A172 (cell line): ENCODE measurements around the gene KSR1. TPM values are rescaled to one million over a fixed set of nuclear protein-coding genes. Genes with fewer than 3 reads are reported as not detected.
"Not testable (repeated sequence)": the region's sequence is repeated elsewhere in the genome, so short reads cannot be mapped to it uniquely, and the experiment has no call there.

Experiments
- DNase-seq: peaks from one replicate; pipeline ENCODE4 v3.0.0-alpha.2; 2015; ENCODE audit warnings: low spot score
- total RNA-seq: library from RNA; depleted of rRNA; stranded (reverse); fragments of >200 nt; shearing (Covaris generic); gene quantifications from 2 replicates; pipeline ENCODE4 v1.2.3, GENCODE V29; 2014

The KSR1 gene
- total RNA-seq, 1 experiment from 2014 or later: 2.9 TPM

GRCh38 chr17:27426471-27426870, 29.8 kb upstream of the KSR1 start:
- not testable (repeated sequence) for DNase-seq

DNA sequence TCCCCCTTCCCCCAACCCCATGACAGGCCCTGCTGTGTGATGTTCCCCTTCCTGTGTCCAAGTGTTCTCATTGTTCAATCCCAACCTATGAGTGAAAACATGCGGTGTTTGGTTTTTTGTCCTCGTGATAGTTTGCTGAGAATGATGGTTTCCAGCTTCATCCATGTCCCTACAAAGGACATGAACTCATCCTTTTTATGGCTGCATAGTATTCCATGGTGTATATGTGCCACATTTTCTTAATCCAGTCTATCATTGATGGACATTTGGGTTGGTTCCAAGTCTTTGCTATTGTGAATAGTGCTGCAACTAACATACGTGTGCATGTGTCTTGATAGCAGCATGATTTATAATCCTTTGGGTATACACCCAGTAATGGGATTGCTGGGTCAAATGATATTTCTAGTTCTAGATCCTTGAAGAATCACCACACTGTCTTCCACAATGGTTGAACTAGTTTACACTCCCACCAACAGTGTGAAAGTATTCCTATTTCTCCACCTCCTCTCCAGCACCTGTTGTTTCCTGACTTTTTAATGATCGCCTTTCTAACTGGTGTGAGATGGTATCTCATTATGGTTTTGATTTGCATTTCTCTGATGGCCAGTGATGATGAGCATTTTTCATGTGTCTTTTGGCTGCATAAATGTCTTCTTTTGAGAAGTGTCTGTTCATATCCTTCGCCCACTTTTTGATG, 28.9 kb upstream of the KSR1 start:
- not testable (repeated sequence) for DNase-seq

GRCh38 chr17:27428781-27429505, 27.3 kb upstream of the KSR1 start:
- DNase-seq: no peak

- DNase-seq: no peak
These were observed 26.4 kb upstream of the KSR1 start for GRCh38 chr17:27429666-27430382.

GRCh38 chr17:27430383-27430840, 25.8 kb upstream of the KSR1 start:
- no peak for DNase-seq

DNA sequence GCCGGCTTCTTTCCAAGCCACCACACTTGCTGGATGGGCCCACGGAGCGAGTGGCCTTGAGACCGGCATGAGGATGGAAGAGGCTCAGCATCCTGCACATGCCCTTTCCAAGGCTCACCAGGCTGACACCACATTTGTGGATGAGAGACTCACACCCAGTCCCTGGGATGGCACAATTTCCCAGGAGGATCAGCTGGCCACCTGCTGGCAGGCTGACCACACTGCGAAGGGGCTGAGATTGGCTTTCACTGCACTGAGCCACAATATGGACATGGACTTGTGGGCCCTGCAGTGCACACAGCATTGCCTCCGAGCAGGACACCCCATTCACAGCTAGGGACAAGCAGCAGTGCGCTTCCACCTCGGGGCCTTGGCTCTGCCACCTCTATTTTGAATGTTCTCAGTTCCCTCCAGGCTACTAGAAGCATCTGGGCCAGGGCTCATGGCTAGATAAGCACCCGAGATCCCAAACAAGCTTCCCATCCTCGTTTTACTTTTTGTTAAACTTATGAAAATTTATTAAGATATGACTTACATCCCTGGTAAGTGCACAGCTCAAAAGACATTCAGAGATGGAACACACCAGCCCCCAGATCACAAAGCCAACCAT, 25.3 kb upstream of the KSR1 start:
- peak; percentile 49 for DNase-seq

DNA sequence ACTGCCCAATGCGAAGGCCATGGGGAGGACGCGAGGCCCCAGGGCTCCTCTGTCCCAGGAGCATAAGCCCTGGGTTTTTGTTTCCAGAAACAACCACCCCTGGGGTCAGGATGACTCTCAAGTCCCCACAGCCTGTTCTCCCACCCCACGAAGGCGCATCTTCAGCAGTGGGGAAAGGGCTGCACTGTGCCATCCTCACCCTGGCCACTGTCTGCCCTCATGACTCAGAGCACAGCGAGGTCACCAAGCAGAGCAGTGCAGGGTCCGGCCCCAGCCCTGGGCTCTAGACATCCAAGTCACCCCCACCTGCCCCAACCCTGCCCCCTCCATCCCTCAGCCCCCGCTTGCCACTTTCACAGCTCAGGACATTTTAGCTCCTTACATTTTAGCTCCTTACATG, 22.7 kb upstream of the KSR1 start:
- no peak for DNase-seq

DNA sequence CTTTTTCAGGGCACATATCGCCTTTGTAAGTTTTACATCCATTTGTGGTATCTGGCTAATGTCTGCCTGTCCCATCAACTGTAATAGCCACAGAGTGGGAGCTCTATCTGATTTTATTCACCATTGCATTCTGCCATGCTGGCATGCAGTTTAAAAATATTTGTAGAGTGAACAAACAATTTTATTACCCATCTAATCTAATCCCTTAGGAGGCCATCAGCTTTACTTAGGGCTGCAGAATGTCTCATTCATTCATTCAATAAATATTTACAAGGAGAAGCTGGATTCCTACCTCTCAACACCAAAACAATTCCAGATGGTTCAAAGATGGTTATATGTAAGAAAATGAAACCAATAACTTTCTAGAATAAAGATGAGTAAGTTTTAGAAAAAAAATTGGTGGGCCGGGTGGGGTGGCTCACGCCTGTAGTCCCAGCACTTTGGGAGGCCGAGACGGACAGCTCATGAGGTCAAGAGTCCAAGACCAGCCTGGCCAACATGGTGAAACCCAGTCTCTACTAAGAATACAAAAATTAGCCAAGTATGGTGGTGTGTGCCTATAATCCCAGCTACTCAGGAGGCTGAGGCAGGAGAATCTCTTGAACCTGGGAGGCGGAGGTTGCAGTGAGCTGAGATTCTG, 20.7 kb upstream of the KSR1 start:
- DNase-seq: not testable (repeated sequence)

- DNase-seq: no peak
These were observed 17.8 kb upstream of the KSR1 start for GRCh38 chr17:27438348-27438998.

GRCh38 chr17:27439342-27439741, 16.9 kb upstream of the KSR1 start:
- DNase-seq: no peak

DNA sequence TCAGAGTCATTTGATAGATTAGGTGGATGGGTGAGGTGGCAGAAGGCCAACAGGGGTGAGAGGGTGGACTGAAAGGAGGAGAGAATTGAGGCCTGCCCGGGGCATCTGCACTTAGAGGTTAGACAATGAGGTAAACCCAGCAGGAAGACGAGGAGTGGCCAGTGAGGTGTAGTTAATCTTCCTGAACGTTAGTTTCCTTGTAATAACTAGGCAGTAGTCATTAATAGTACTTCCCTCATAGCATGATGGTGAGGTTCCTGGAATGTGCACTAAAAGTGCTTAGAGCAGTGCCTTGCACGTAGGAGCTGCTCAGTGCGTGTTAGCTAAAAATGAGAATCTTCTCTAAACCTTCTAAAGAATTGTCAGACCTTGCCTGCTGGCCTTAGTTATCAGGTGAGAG, 13.5 kb upstream of the KSR1 start:
- no peak for DNase-seq

DNA sequence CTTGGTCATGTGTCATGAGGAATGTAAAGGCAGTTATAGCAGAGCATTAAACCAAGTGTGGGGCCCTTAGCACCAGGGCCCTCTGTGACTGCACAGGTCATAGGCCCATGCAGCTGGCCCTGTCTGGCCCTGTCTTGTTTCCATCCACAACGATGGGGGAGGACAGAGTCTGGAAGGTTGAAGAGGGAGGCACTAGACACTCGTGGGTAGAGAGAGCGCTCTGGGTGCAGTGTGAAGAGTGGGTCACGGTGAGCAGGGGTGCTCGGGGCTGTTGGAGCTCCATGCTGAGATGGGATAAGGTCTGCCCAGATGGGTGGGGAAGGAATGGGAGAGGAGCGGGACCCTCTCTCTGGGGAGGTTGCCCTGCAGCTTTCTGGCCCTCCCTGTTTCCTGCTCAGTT, 12.8 kb upstream of the KSR1 start:
- no peak for DNase-seq

DNA sequence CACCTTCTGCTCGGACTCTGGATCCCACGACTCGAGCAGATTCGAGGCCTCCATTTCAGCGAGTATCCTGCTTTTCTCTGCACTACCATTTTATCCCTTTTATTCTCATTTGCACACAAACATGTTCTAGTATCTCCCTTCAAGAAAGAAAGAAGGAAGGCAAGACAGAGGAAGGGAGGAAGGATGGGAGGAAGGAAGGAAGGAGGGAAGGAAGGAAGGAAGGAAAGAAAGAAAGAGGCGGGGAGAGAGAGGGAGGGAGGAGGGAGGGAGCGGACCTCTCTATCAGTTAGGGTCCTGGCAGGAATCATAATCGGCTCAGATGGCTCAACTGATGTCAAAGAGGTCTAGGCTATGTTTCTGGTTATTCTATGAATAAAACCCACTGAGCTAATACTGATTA, 10.3 kb upstream of the KSR1 start:
- DNase-seq: no peak

DNA sequence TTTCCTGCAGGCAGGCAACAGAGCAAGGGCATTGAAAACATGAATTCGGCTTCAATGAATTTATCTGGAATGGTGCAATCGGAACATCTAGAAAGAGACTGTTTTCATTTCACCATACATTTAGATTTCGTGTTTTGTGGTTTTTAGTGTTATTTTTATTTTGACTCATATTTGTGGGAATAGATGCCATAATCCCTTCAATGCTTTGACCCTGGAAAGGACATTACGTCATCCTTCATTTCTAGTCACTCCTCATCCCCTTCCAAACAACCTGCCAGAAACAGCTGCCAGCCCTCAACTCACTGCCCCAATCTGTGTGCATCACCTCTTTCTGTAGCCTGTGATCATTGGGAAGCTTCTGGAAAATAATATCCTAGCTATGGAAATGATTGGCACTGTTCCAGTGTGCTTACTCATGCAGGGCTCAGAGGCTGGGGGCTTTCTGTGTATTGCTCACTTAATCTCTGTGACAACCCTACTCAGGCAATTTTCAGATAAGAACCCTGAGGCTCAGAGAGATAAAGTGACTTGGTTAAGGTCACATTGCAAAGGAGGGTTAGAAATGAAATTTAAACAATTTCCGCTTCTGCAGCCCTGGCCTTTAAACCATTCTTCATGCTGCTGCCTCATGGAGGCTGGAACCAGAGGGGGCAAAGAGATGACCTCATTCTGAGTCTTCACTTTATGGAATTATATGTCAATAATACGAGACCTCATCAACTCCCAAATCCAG, 9.5 kb upstream of the KSR1 start:
- peak; percentile 85 for DNase-seq

DNA sequence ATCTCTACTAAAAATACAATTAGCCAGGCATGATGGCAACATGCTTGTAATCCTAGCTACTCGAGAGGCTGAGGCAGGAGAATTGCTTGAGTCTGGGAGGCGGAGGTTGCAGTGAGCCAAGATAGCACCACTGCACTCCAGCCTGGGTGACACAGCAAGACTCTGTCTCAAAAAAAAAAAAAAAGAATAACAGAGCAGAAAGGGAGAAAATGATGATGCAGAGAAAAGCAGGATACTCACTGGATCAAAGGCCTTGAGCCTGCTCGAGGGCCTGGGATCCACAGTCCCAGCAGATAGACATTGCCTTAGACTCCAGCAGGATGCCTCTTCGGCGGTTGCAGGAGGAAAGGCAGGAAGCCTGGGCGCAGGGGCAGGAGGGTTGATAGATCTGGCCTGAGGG, 7.7 kb upstream of the KSR1 start:
- not testable (repeated sequence) for DNase-seq

DNA sequence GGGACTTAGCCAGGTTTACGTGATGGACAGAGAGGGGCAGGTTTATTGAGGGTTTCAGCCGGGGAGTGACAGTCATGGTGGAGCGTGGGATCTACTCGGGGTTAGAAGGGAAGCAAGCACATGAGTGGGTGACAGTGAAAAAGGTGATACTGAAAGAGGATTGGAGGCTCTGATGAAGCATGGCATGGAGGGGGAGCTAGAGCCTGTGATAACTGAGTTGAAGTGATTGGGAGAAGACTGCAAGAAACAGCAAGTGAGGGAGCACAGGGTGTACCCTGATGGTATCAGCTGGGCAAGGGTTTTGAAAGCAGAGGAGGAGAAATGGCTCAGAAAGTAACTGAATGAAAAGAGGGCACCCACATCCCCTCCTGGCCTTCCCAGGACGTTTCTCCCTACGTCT, 6.7 kb upstream of the KSR1 start:
- no peak for DNase-seq

DNA sequence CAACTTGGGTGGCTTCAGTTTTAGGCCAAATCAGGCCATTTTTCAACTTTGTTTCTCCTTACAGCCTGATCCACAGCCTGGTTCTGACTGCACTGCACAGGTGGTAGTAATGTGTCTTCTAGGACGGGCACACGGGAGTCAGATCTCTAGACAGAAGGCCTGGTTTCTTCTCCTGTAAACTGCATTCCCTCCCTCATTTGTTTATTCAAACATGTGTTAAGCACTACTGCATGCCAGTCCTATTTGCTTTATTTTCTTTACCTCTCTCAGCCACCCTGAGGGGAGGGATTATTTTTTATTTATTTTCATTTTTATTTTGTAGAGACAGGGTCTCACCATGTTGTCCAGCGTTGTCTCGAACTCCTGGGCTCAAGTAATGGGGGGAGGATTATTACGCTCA, 6.3 kb upstream of the KSR1 start:
- no peak for DNase-seq

GRCh38 chr17:27450416-27450815, 5.8 kb upstream of the KSR1 start:
- no peak for DNase-seq

GRCh38 chr17:27451906-27452305, 4.3 kb upstream of the KSR1 start:
- DNase-seq: no peak

GRCh38 chr17:27452828-27453227, 3.4 kb upstream of the KSR1 start:
- no peak for DNase-seq

GRCh38 chr17:27453471-27453870, 2.8 kb upstream of the KSR1 start:
- DNase-seq: peak; percentile 25
